ENCODE measurements around the gene IGFBP4.

- TF ChIP-seq CTCF (IDR thresholded peaks at IDR 0.05) (no peak), EP300 (IDR thresholded peaks at IDR 0.05) (no peak), POLR2AphosphoS5 (IDR thresholded peaks at IDR 0.05) (no peak)
Measured at GRCh38 chr17:40412880-40413279, 30.4 kb upstream of the IGFBP4 start.
